Measurements from ENCODE around the gene CHD9. TPM values are rescaled to one million over a fixed set of nuclear protein-coding genes. Genes with fewer than 3 reads are reported as not detected.
"Not testable (repeated sequence)": the region's sequence is repeated elsewhere in the genome, so short reads cannot be mapped to it uniquely, and the experiment has no call there.

The CHD9 gene
- total and polyA plus RNA-seq, 4 donors = 6.2 to 46.6 (median 32.5) TPM

DNA sequence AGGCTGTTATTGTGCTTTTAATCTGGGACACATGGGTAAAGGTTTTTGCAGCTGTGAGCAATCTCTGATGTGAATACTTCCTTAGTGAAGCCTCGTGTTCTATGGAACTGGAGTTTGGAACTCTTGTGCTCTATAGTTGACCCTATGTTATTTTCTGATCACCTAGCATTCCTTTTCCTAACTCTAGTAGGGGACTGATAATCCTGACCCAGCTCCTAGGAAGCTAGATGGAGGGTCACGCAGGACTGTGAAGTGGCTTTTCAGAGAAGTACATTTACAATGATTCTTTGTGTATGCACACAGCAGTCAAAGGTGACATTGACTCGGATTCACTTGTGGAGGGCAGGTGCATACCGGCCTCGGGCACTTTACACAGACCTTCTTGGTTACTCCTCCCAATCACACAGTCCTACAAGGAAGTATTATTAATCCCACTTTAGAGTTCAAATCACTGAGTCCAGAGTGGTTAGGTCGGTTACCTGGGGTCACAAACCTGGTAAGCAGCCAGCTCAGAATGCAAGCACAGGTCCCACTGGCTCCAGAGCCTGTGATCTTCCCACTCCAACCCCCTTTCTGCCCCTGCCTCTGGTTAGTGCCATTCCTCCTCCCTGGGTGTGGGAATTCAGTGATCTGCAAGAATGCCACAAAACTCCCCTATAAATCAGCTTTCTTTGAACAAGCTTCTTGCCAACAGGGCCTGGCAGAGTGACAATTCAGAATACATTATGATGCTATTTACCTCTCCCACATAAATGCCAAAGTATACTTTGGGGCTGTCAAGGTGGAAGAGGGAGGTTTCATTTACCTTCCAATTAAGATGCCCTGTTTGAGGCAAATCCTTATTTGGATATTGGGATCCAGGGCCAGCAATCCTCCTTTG lies 9.2 kb upstream of the CHD9 start:
- Histone ChIP-seq H3K27me3 (ENCODE audit: control insufficient read depth in 4 of 4, insufficient read depth in 4 of 4, low read length in 3 of 4) (no peaks in the 10 kb centered on the region), H3K36me3 (ENCODE audit: control insufficient read depth in 4 of 4, insufficient read depth in 3 of 4, low read depth in 1 of 4, low read length in 3 of 4) (no peaks in the 10 kb centered on the region), H3K27ac (ENCODE audit: low read depth in 1 of 2, low read length in 2 of 2) (no peak overlapping the region), H3K4me3 (ENCODE audit: low read depth in 1 of 3, low read length in 3 of 3) (no peak overlapping the region), H3K4me1 (ENCODE audit: control insufficient read depth in 4 of 4, insufficient read depth in 4 of 4, low read length in 3 of 4) (peaks cover 0 to 15% (median 10%) of the 10 kb centered on the region in 4 donors), H3K9ac (ENCODE audit: low read depth in 1 of 2, low read length in 2 of 2) (no peak overlapping the region), H3K9me3 (ENCODE audit: control insufficient read depth in 4 of 4, low read length in 3 of 4) (no peaks in the 10 kb centered on the region)
- 78% methylated on average over 6 of the region's 6 CpGs for WGBS
- no peak for DNase-seq (ENCODE audit: low spot score)
- no peak for TF ChIP-seq NR2F2 (IDR thresholded peaks at IDR 0.05)
- TF ChIP-seq FOXA2 (IDR thresholded peaks at IDR 0.05) = no peak
- TF ChIP-seq HNF4A (conservative IDR thresholded peaks at IDR 0.05) = no peak
- TF ChIP-seq RAD21 (IDR thresholded peaks at IDR 0.05) = no peak
- no peak for TF ChIP-seq EGR1 (IDR thresholded peaks at IDR 0.05; ENCODE audit: low read depth in 2 of 2)
- no peak for TF ChIP-seq GABPA (IDR thresholded peaks at IDR 0.05 in 1 of 2, conservative IDR thresholded peaks at IDR 0.05 in 1 of 2)
- TF ChIP-seq SP1 (IDR thresholded peaks at IDR 0.05) = no peak
- no peak for TF ChIP-seq FOXA1 (IDR thresholded peaks at IDR 0.05)
- no peak for TF ChIP-seq HNF4G (IDR thresholded peaks at IDR 0.05)
- TF ChIP-seq, protein P1, sequence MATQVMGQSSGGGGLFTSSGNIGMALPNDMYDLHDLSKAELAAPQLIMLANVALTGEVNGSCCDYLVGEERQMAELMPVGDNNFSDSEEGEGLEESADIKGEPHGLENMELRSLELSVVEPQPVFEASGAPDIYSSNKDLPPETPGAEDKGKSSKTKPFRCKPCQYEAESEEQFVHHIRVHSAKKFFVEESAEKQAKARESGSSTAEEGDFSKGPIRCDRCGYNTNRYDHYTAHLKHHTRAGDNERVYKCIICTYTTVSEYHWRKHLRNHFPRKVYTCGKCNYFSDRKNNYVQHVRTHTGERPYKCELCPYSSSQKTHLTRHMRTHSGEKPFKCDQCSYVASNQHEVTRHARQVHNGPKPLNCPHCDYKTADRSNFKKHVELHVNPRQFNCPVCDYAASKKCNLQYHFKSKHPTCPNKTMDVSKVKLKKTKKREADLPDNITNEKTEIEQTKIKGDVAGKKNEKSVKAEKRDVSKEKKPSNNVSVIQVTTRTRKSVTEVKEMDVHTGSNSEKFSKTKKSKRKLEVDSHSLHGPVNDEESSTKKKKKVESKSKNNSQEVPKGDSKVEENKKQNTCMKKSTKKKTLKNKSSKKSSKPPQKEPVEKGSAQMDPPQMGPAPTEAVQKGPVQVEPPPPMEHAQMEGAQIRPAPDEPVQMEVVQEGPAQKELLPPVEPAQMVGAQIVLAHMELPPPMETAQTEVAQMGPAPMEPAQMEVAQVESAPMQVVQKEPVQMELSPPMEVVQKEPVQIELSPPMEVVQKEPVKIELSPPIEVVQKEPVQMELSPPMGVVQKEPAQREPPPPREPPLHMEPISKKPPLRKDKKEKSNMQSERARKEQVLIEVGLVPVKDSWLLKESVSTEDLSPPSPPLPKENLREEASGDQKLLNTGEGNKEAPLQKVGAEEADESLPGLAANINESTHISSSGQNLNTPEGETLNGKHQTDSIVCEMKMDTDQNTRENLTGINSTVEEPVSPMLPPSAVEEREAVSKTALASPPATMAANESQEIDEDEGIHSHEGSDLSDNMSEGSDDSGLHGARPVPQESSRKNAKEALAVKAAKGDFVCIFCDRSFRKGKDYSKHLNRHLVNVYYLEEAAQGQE (IDR thresholded peaks at IDR 0.05) = no peak
- TF ChIP-seq, protein P2, sequence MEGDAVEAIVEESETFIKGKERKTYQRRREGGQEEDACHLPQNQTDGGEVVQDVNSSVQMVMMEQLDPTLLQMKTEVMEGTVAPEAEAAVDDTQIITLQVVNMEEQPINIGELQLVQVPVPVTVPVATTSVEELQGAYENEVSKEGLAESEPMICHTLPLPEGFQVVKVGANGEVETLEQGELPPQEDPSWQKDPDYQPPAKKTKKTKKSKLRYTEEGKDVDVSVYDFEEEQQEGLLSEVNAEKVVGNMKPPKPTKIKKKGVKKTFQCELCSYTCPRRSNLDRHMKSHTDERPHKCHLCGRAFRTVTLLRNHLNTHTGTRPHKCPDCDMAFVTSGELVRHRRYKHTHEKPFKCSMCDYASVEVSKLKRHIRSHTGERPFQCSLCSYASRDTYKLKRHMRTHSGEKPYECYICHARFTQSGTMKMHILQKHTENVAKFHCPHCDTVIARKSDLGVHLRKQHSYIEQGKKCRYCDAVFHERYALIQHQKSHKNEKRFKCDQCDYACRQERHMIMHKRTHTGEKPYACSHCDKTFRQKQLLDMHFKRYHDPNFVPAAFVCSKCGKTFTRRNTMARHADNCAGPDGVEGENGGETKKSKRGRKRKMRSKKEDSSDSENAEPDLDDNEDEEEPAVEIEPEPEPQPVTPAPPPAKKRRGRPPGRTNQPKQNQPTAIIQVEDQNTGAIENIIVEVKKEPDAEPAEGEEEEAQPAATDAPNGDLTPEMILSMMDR (IDR thresholded peaks at IDR 0.05; ENCODE audit: low read depth, low read length, missing input control) = no peak
- TF ChIP-seq, protein P3, sequence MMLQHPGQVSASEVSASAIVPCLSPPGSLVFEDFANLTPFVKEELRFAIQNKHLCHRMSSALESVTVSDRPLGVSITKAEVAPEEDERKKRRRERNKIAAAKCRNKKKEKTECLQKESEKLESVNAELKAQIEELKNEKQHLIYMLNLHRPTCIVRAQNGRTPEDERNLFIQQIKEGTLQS (IDR thresholded peaks at IDR 0.05) = no peak
- TF ChIP-seq, protein P4, sequence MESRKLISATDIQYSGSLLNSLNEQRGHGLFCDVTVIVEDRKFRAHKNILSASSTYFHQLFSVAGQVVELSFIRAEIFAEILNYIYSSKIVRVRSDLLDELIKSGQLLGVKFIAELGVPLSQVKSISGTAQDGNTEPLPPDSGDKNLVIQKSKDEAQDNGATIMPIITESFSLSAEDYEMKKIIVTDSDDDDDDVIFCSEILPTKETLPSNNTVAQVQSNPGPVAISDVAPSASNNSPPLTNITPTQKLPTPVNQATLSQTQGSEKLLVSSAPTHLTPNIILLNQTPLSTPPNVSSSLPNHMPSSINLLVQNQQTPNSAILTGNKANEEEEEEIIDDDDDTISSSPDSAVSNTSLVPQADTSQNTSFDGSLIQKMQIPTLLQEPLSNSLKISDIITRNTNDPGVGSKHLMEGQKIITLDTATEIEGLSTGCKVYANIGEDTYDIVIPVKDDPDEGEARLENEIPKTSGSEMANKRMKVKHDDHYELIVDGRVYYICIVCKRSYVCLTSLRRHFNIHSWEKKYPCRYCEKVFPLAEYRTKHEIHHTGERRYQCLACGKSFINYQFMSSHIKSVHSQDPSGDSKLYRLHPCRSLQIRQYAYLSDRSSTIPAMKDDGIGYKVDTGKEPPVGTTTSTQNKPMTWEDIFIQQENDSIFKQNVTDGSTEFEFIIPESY (IDR thresholded peaks at IDR 0.05) = no peak
- no peak for TF ChIP-seq JUND (IDR thresholded peaks at IDR 0.05)

DNA sequence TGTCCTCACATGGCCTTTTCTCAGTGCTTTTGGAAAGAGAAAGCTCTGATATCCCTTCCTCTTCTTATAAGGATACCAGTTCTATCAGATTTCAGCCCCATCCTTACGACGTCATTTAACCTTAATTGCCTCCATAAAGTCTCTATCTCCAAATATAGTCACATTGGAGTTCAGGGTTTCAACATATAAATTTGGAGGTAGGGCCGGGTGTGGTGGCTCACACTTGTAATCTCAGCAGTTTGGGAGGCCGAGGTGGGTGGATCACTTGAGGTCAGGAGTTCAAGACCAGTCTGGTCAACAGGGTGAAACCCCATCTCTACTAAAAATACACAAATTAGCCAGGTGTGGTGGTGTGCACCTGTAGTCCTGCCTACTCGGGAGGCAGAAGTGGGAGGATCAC lies 7.3 kb upstream of the CHD9 start:
- not testable (repeated sequence) for DNase-seq (ENCODE audit: low spot score); H3K9ac ChIP-seq (ENCODE audit: low read depth in 1 of 2, low read length in 2 of 2); H3K9me3 ChIP-seq (ENCODE audit: control insufficient read depth in 4 of 4, low read length in 3 of 4); H3K27ac ChIP-seq (ENCODE audit: low read depth in 1 of 2, low read length in 2 of 2); H3K27me3 ChIP-seq (ENCODE audit: control insufficient read depth in 4 of 4, insufficient read depth in 4 of 4, low read length in 3 of 4); H3K4me3 ChIP-seq (ENCODE audit: low read depth in 1 of 3, low read length in 3 of 3); H3K36me3 ChIP-seq (ENCODE audit: control insufficient read depth in 4 of 4, insufficient read depth in 3 of 4, low read depth in 1 of 4, low read length in 3 of 4)
- peaks cover 0 to 22% (median 15%) of the 10 kb centered on the region in 4 donors for H3K4me1 ChIP-seq (ENCODE audit: control insufficient read depth in 4 of 4, insufficient read depth in 4 of 4, low read length in 3 of 4)
- WGBS = 84% methylated on average over 5 of the region's 5 CpGs

Data from liver (tissue), 9 donors.